HepG2 (cell line): ENCODE measurements around the gene TRIM7. TPM values are rescaled to one million over a fixed set of nuclear protein-coding genes. Genes with fewer than 3 reads are reported as not detected.
A peak's percentile ranks its signal among the peaks of the same experiment; 100 is the strongest.

ENCODE experiments used
- BCL3 ChIP-seq: sonication (generic); formaldehyde crosslinking; IDR thresholded peaks from 2 replicates; pipeline ENCODE4 v1.5.1; 2020; ENCODE audit warnings: mild to moderate bottlenecking, missing genetic modification reagents, moderate library complexity
- BRF2 ChIP-seq: sonication (generic); formaldehyde crosslinking; IDR thresholded peaks from 2 replicates; pipeline ENCODE4 v1.8.1; 2022; ENCODE audit warnings: mild to moderate bottlenecking, missing genetic modification reagents
- ETV6 ChIP-seq: sonication (generic); formaldehyde crosslinking; conservative IDR thresholded peaks from 2 replicates; pipeline ENCODE4 v1.4.0; 2020; ENCODE audit warnings: missing genetic modification reagents
- PAX8 ChIP-seq: sonication (generic); formaldehyde crosslinking; IDR thresholded peaks from 2 replicates; pipeline ENCODE4 v1.8.0; 2022; ENCODE audit warnings: mild to moderate bottlenecking, missing genetic modification reagents, borderline replicate concordance
- RARG ChIP-seq: sonication (generic); formaldehyde crosslinking; IDR thresholded peaks from 2 replicates; pipeline ENCODE4 v1.4.0; 2020; ENCODE audit warnings: low read depth, mild to moderate bottlenecking, missing genetic modification reagents
- SIX1 ChIP-seq: sonication (generic); formaldehyde crosslinking; IDR thresholded peaks from 2 replicates; pipeline ENCODE4 v1.4.0; 2020; ENCODE audit warnings: missing genetic modification reagents, borderline replicate concordance
- SMARCC2 ChIP-seq: fragments of 450-650 bp; IDR thresholded peaks from 2 replicates; pipeline ENCODE4 v1.6.1; 2017; ENCODE audit warnings: antibody characterized with exemption, mild to moderate bottlenecking
- SOX13 ChIP-seq, 3 experiments: fragments of 450-650 bp in 1 of 3; sonication (generic) in 1 of 3; formaldehyde crosslinking in 1 of 3; IDR thresholded peaks in 2 of 3; conservative IDR thresholded peaks in 1 of 3; 2 replicates each; pipeline versions ENCODE4 v1.5.0 to v1.6.1; 2016 to 2020; ENCODE audit warnings: antibody characterized with exemption in 1 of 3, mild to moderate bottlenecking in 1 of 3, missing compliant biosample characterization in 1 of 3, missing genetic modification reagents in 1 of 3, moderate library complexity in 1 of 3
- TP53 ChIP-seq: sonication (generic); formaldehyde crosslinking; conservative IDR thresholded peaks from 2 replicates; pipeline ENCODE4 v1.4.0; 2020; ENCODE audit warnings: missing genetic modification reagents
- XRCC5 ChIP-seq: fragments of 200-400 bp; formaldehyde crosslinking; optimal IDR thresholded peaks from 2 replicates; pipeline ENCODE3; 2017; ENCODE audit warnings: mild to moderate bottlenecking, low read length
- ZBTB3 ChIP-seq: sonication (generic); formaldehyde crosslinking; IDR thresholded peaks from 2 replicates; pipeline ENCODE4 v1.4.0; 2020; ENCODE audit warnings: low read depth, mild to moderate bottlenecking, moderate library complexity, missing genetic modification reagents, borderline replicate concordance
- ZFP36 ChIP-seq: fragments of 150-350 bp; IDR thresholded peaks from 2 replicates; pipeline ENCODE4 v1.6.1; 2018; ENCODE audit warnings: borderline replicate concordance, low read length, low read depth; ENCODE audit not compliant: partially characterized antibody
- ZNF180 ChIP-seq: sonication (generic); formaldehyde crosslinking; IDR thresholded peaks from 2 replicates; pipeline ENCODE4 v1.4.0; 2020; ENCODE audit warnings: low read depth, missing genetic modification reagents, borderline replicate concordance
- ZNF484 ChIP-seq: sonication (generic); formaldehyde crosslinking; IDR thresholded peaks from 2 replicates; pipeline ENCODE4 v1.5.1; 2020; ENCODE audit warnings: mild to moderate bottlenecking, low read depth, missing genetic modification reagents, borderline replicate concordance
- ZNF564 ChIP-seq: sonication (generic); formaldehyde crosslinking; IDR thresholded peaks from 2 replicates; pipeline ENCODE4 v1.8.1; 2023; ENCODE audit warnings: mild to moderate bottlenecking, missing genetic modification reagents
- ZNF619 ChIP-seq: sonication (generic); formaldehyde crosslinking; IDR thresholded peaks from 2 replicates; pipeline ENCODE4 v1.4.0; 2020; ENCODE audit warnings: mild to moderate bottlenecking, missing genetic modification reagents
- ZNF879 ChIP-seq: sonication (generic); formaldehyde crosslinking; IDR thresholded peaks from 2 replicates; pipeline ENCODE4 v1.8.1; 2023; ENCODE audit warnings: missing genetic modification reagents
- ZSCAN12 ChIP-seq: sonication (generic); formaldehyde crosslinking; IDR thresholded peaks from 2 replicates; pipeline ENCODE4 v1.9.0; 2021; ENCODE audit warnings: mild to moderate bottlenecking, missing genetic modification reagents
- polyA plus RNA-seq, 8 experiments: library from polyadenylated mRNA; depleted of rRNA in 3 of 8; stranded (reverse) in 7 of 8; unstranded in 1 of 8; fragments of >200 nt; fragmentation: Illumina TruSeq in 4 of 8; extraction: Trizol in 4 of 8; gene quantifications; 2 replicates each; pipeline versions ENCODE4 v1.2.1 to v1.2.3, GENCODE V29; 2011 to 2016; ENCODE audit warnings: low read depth in 4 of 8, missing spikeins in 1 of 8, mixed read lengths in 1 of 8; ENCODE audit not compliant: insufficient read depth in 1 of 8
- total RNA-seq, 5 experiments: library from RNA; depleted of rRNA; stranded (reverse); fragments of >200 nt; fragmentation: Illumina TruSeq; extraction: Trizol; gene quantifications; 2 replicates each; pipeline ENCODE4 v1.2.3, GENCODE V29; 2016; ENCODE audit warnings: low read depth in 1 of 5
- TF ChIP-seq, protein P1 (sequence below): sonication (generic); formaldehyde crosslinking; IDR thresholded peaks from 2 replicates; pipeline ENCODE4 v1.5.0; 2020; ENCODE audit warnings: missing genetic modification reagents
- TF ChIP-seq, protein P2 (sequence below): sonication (generic); formaldehyde crosslinking; IDR thresholded peaks from 2 replicates; pipeline ENCODE4 v1.4.0; 2020; ENCODE audit warnings: missing genetic modification reagents

The TRIM7 gene
- total and polyA plus RNA-seq, 2 of the 13 experiments (the other 11 are each of a cell fraction or from before 2014, with no cell fraction given): 0.13 TPM; not detected in 1

DNA sequence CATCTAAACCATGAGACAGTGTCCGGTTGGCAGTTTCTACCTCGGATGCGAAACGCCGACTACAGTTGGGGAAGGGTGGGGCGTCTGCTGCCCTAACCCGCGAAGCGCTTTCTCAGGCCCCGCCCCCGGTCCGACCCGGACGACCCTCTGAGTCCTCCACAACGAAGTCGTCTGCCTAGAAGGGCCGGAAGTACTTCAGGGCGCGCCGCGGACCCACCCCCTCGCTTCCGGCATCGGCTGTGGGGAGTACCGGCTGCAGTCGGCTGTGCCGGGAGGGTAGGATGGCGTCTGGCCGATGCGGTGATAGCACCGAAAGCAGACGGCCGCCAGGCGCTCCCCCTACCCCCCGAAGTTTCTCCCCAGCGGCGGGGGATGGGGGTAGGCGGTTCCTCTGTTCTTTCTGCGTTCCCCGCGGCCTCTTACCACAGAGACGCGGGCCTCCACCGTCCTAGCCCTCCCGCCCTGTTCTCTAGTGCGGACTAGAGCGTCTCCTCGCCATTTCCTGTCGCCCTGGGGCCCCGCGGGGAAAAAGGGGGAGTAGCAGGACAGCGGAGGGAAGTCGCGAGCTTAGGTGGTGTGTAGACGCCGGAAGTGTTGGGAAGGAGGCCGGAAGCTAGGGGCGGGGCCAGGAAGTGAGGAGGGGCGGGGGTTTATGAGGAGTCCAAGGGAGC, 18.2 kb upstream of the TRIM7 start, which contains the start of gene TRIM41 (continued):
- TF ChIP-seq, protein P1, sequence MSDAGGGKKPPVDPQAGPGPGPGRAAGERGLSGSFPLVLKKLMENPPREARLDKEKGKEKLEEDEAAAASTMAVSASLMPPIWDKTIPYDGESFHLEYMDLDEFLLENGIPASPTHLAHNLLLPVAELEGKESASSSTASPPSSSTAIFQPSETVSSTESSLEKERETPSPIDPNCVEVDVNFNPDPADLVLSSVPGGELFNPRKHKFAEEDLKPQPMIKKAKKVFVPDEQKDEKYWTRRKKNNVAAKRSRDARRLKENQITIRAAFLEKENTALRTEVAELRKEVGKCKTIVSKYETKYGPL (CRISPR knock-in tag): no peak
- TF ChIP-seq PAX8 (CRISPR knock-in tag) (peak; percentile 84; the same call in 1 of the 2 replicates), ZNF564 (CRISPR knock-in tag) (no peak; the same call in 1 of the 2 replicates), SMARCC2 (no peak), ZNF180 (CRISPR knock-in tag) (no peak), TP53 (CRISPR knock-in tag) (no peak), ZNF619 (CRISPR knock-in tag) (peak; percentile 83; the same call in 1 of the 2 replicates), BCL3 (peak; percentile 52; the same call in 1 of the 2 replicates), ZNF484 (CRISPR knock-in tag) (no peak), SIX1 (CRISPR knock-in tag) (no peak), ETV6 (CRISPR knock-in tag) (peak; percentile 99), ZSCAN12 (CRISPR knock-in tag) (peak; percentile 59; the same call in 1 of the 2 replicates), ZBTB3 (CRISPR knock-in tag) (no peak), ZFP36 (no peak), SOX13 (IDR thresholded peaks at IDR 0.05) (no peak), SOX13 (CRISPR knock-in tag; conservative IDR thresholded peaks at IDR 0.05 in 1 of 2, IDR thresholded peaks at IDR 0.05 in 1 of 2) (no peak), BRF2 (CRISPR knock-in tag) (no peak; the same call in 1 of the 2 replicates), XRCC5 (peak; percentile 83), ZNF879 (peak; percentile 64; the same call in 1 of the 2 replicates), RARG (CRISPR knock-in tag) (no peak)
- TF ChIP-seq, protein P2, sequence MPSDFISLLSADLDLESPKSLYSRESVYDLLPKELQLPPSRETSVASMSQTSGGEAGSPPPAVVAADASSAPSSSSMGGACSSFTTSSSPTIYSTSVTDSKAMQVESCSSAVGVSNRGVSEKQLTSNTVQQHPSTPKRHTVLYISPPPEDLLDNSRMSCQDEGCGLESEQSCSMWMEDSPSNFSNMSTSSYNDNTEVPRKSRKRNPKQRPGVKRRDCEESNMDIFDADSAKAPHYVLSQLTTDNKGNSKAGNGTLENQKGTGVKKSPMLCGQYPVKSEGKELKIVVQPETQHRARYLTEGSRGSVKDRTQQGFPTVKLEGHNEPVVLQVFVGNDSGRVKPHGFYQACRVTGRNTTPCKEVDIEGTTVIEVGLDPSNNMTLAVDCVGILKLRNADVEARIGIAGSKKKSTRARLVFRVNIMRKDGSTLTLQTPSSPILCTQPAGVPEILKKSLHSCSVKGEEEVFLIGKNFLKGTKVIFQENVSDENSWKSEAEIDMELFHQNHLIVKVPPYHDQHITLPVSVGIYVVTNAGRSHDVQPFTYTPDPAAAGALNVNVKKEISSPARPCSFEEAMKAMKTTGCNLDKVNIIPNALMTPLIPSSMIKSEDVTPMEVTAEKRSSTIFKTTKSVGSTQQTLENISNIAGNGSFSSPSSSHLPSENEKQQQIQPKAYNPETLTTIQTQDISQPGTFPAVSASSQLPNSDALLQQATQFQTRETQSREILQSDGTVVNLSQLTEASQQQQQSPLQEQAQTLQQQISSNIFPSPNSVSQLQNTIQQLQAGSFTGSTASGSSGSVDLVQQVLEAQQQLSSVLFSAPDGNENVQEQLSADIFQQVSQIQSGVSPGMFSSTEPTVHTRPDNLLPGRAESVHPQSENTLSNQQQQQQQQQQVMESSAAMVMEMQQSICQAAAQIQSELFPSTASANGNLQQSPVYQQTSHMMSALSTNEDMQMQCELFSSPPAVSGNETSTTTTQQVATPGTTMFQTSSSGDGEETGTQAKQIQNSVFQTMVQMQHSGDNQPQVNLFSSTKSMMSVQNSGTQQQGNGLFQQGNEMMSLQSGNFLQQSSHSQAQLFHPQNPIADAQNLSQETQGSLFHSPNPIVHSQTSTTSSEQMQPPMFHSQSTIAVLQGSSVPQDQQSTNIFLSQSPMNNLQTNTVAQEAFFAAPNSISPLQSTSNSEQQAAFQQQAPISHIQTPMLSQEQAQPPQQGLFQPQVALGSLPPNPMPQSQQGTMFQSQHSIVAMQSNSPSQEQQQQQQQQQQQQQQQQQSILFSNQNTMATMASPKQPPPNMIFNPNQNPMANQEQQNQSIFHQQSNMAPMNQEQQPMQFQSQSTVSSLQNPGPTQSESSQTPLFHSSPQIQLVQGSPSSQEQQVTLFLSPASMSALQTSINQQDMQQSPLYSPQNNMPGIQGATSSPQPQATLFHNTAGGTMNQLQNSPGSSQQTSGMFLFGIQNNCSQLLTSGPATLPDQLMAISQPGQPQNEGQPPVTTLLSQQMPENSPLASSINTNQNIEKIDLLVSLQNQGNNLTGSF (CRISPR knock-in tag): peak; percentile 57; the same call in 1 of the 2 replicates
